Tibial artery (tissue), 4 donors: Measurements from ENCODE around the gene PDE6H.
A peak's percentile ranks its signal among the peaks of the same experiment; 100 is the strongest.

Experiments
- DNase-seq, 2 donors: peaks; one replicate each; pipeline ENCODE4 v3.0.0-alpha.2; 2019
- H3K27ac ChIP-seq, 2 donors: fragments of 200-600 bp; sonication (generic) in 1 of 2; 1 replicate in 1 of 2; 2 replicates in 1 of 2; pipeline ENCODE4 v1.5.1; 2018 to 2019; ENCODE audit warnings: mild to moderate bottlenecking in 1 of 2
- H3K27me3 ChIP-seq, 2 donors: fragments of 200-600 bp; sonication (generic) in 1 of 2; one replicate each; pipeline versions ENCODE4 v1.5.1 to v1.6.0; 2016 to 2019
- H3K36me3 ChIP-seq, 3 donors: fragments of 200-600 bp; sonication (generic) in 2 of 3; one replicate each; pipeline ENCODE4 v1.5.1; 2016 to 2019; ENCODE audit warnings: mild to moderate bottlenecking in 2 of 3
- H3K4me1 ChIP-seq, 4 donors: fragments of 200-600 bp; sonication (generic) in 2 of 4; 1 replicate in 3 of 4; 2 replicates in 1 of 4; pipeline ENCODE4 v1.5.1; 2016 to 2019
- H3K4me3 ChIP-seq, 2 donors: fragments of 200-600 bp; sonication (generic) in 1 of 2; 1 replicate in 1 of 2; 2 replicates in 1 of 2; pipeline ENCODE4 v1.5.1; 2018 to 2019; ENCODE audit warnings: mild to moderate bottlenecking in 2 of 2
- H3K9me3 ChIP-seq, 3 donors: fragments of 200-600 bp; sonication (generic) in 1 of 3; one replicate each; pipeline ENCODE4 v1.5.1; 2016 to 2019
- CTCF ChIP-seq, 2 experiments: fragments of 200-600 bp in 1 of 2; fragments of 450-650 bp in 1 of 2; IDR thresholded peaks; one replicate each; pipeline ENCODE4 v1.5.1; 2017 to 2019; ENCODE audit warnings: antibody characterized with exemption in 2 of 2, mild to moderate bottlenecking in 1 of 2, moderate library complexity in 1 of 2
- intact Hi-C: fragments of 100-400 bp; cut with DNase I; formaldehyde crosslinking; loops from one replicate; pipeline ENCODE4 v1.15.0; 2023; ENCODE audit warnings: low total_unique reads

Gene PDE6H

GRCh38 chr12:14946162-14946561 is 26.7 kb upstream of the PDE6H start:
- Histone ChIP-seq H3K27me3 (no peaks in the 10 kb centered on the region), H3K4me3 (no peak overlapping the region), H3K9me3 (no peaks in the 10 kb centered on the region), H3K36me3 (peaks cover 17 to 24% (median 17%) of the 10 kb centered on the region in 3 donors), H3K27ac (peak overlapping the region; percentile 79 to 84), H3K4me1 (peaks cover 0 to 51% (median 22%) of the 10 kb centered on the region in 4 donors)
- no peak for TF ChIP-seq CTCF (IDR thresholded peaks at IDR 0.05)
- intact Hi-C loops: no loop called here
- no peak for DNase-seq

GRCh38 chr12:14946861-14947260 is 26.0 kb upstream of the PDE6H start:
- TF ChIP-seq CTCF (IDR thresholded peaks at IDR 0.05): no peak
- Histone ChIP-seq H3K36me3 (peaks cover 11 to 18% (median 17%) of the 10 kb centered on the region in 3 donors), H3K27me3 (no peaks in the 10 kb centered on the region), H3K4me3 (no peak overlapping the region), H3K27ac (peak overlapping the region; percentile 79 to 84), H3K4me1 (peaks cover 0 to 58% (median 27%) of the 10 kb centered on the region in 4 donors), H3K9me3 (no peaks in the 10 kb centered on the region)
- intact Hi-C loops: no loop called here
- no peak for DNase-seq

GRCh38 chr12:14948672-14949071 is 24.2 kb upstream of the PDE6H start:
- H3K4me1 ChIP-seq: peaks cover 0 to 68% (median 30%) of the 10 kb centered on the region in 4 donors
- DNase-seq: peak in 1 of 2 donors; percentile 36
- peak overlapping the region; percentile 2 to 29 for H3K4me3 ChIP-seq
- intact Hi-C loops: loop anchor here (1.0 kb wide), 1 partner anchor 11 kb away; no protein-coding TSS in a partner anchor
- H3K36me3 ChIP-seq: peaks cover 0 to 5% (median 5%) of the 10 kb centered on the region in 3 donors
- peak overlapping the region; percentile 79 to 84 for H3K27ac ChIP-seq
- TF ChIP-seq CTCF (IDR thresholded peaks at IDR 0.05): no peak
- H3K9me3 ChIP-seq: no peaks in the 10 kb centered on the region
- no peaks in the 10 kb centered on the region for H3K27me3 ChIP-seq

- intact Hi-C loops: loop anchor here (5.0 kb wide), 1 partner anchor 57 kb away; no protein-coding TSS in a partner anchor
- Histone ChIP-seq H3K27ac (peak overlapping the region; percentile 79 to 84), H3K4me1 (peaks cover 0 to 68% (median 30%) of the 10 kb centered on the region in 4 donors), H3K36me3 (peaks cover 0 to 2% (median under 1%) of the 10 kb centered on the region in 3 donors), H3K9me3 (no peaks in the 10 kb centered on the region), H3K27me3 (no peaks in the 10 kb centered on the region), H3K4me3 (no peak overlapping the region)
- DNase-seq: no peak
- no peak for TF ChIP-seq CTCF (IDR thresholded peaks at IDR 0.05)
Measured at GRCh38 chr12:14949631-14950030, 23.2 kb upstream of the PDE6H start.

- Histone ChIP-seq H3K9me3 (no peaks in the 10 kb centered on the region), H3K27ac (peak overlapping the region; percentile 79 to 84), H3K4me1 (peaks cover 0 to 68% (median 30%) of the 10 kb centered on the region in 4 donors), H3K4me3 (no peak overlapping the region), H3K36me3 (no peaks in the 10 kb centered on the region), H3K27me3 (no peaks in the 10 kb centered on the region)
- no peak for DNase-seq
- intact Hi-C loops: loop anchor here (5.0 kb wide), 1 partner anchor 58 kb away; no protein-coding TSS in a partner anchor
- TF ChIP-seq CTCF (IDR thresholded peaks at IDR 0.05): no peak
Measured at GRCh38 chr12:14950421-14950820, 22.4 kb upstream of the PDE6H start.
